Testis (tissue), 3 donors: ENCODE data around the gene FOXK2. TPM values are rescaled to one million over a fixed set of nuclear protein-coding genes. Genes with fewer than 3 reads are reported as not detected.

ENCODE experiments used
- DNase-seq: peaks from one replicate; pipeline ENCODE4 v3.0.0-alpha.2; 2019
- H3K27ac ChIP-seq, 2 donors: fragments of 200-600 bp; sonication (generic); one replicate each; pipeline ENCODE4 v1.5.1; 2019
- H3K27me3 ChIP-seq: fragments of 200-600 bp; sonication (generic); one replicate; pipeline ENCODE4 v1.5.1; 2019
- H3K36me3 ChIP-seq: fragments of 200-600 bp; sonication (generic); one replicate; pipeline ENCODE4 v1.5.1; 2017; ENCODE audit warnings: low read depth; ENCODE audit errors: missing control alignments
- H3K4me1 ChIP-seq: fragments of 200-600 bp; sonication (generic); one replicate; pipeline ENCODE4 v1.5.1; 2019
- H3K4me3 ChIP-seq, 2 donors: fragments of 200-600 bp; sonication (generic); one replicate each; pipeline ENCODE4 v1.5.1; 2017 to 2019
- H3K9me3 ChIP-seq: fragments of 200-600 bp; sonication (generic); one replicate; pipeline ENCODE4 v1.5.1; 2017
- CTCF ChIP-seq, 3 experiments: fragments of 450-650 bp in 2 of 3; fragments of 200-600 bp in 1 of 3; sonication (generic) in 1 of 3; IDR thresholded peaks; one replicate each; pipeline ENCODE4 v1.5.1; 2016 to 2019; ENCODE audit warnings: antibody characterized with exemption in 3 of 3, mild to moderate bottlenecking in 2 of 3, moderate library complexity in 1 of 3
- POLR2A ChIP-seq: fragments of 450-650 bp; IDR thresholded peaks from one replicate; pipeline ENCODE4 v1.6.1; 2017; ENCODE audit warnings: antibody characterized with exemption, mild to moderate bottlenecking, moderate library complexity
- WGBS, 2 donors: methylation state at CpG; one replicate each; pipeline ENCODE4 v1.1.5; 2018; 5-methylcytosine and 5-hydroxymethylcytosine counted together
- intact Hi-C: fragments of 100-400 bp; cut with DNase I; formaldehyde crosslinking; loops from one replicate; pipeline ENCODE4 v1.15.1; 2023; ENCODE audit warnings: low total_unique reads
- polyA plus RNA-seq: library from polyadenylated mRNA; stranded (reverse); fragments of 350-450 nt; fragmentation: Illumina TruSeq; extraction: RNeasy Lipid Tissue Mini Kit (QIAGEN cat#74804); gene quantifications from one replicate; pipeline ENCODE4 v1.2.3, GENCODE V29; 2014; ENCODE audit warnings: low read depth, low replicate concordance; ENCODE audit not compliant: insufficient read depth
- total RNA-seq, 2 donors: library from RNA; depleted of rRNA; stranded (reverse); fragments of >200 nt; gene quantifications; one replicate each; pipeline ENCODE4 v1.2.3, GENCODE V29; 2016

FOXK2 gene
- total and polyA plus RNA-seq, 3 donors from 2014 or later = 85.8 to 95.1 (median 94.3) TPM

DNA sequence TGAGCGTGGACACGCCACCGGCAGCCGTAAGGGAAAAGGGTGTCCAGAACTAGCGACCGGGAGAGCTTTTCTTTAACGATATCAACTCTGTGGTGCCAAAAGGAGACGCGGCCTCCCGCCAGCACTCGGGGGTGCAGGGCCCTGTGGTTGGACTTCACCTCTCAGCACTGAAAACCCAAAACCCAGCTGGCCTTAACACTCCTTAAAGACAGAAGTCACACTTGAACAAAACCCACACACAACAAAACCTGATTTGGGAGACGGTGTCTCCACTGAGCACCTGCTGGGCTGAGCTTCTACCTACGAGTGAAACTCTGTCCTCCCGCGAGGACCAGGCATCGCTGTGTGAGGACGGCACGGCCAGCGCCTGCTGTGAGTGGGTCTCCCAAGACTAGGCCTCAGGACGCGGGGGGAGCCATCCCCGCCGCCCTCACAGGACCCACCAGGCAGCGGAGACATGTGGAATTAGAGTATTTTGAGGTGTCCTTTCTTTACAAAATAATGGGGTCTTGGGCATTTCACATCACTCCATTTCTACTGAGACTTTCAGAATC lies 82.0 kb downstream of the FOXK2 start:
- Histone ChIP-seq H3K4me1 (no peaks in the 10 kb centered on the region), H3K36me3 (no peaks in the 10 kb centered on the region), H3K27me3 (no peaks in the 10 kb centered on the region), H3K4me3 (no peak overlapping the region), H3K27ac (no peak overlapping the region), H3K9me3 (no peaks in the 10 kb centered on the region)
- no peak for DNase-seq
- intact Hi-C loops = no loop called here
- TF ChIP-seq POLR2A (no peak), CTCF (IDR thresholded peaks at IDR 0.05) (no peak)
- 95 to 99% methylated on average over 18 to 24 of the region's 24 CpGs for WGBS, 2 donors

- Histone ChIP-seq H3K27me3 (no peaks in the 10 kb centered on the region), H3K4me1 (no peaks in the 10 kb centered on the region), H3K27ac (no peak overlapping the region), H3K36me3 (no peaks in the 10 kb centered on the region), H3K9me3 (no peaks in the 10 kb centered on the region), H3K4me3 (no peak overlapping the region)
- no peak for TF ChIP-seq POLR2A
- no peak for TF ChIP-seq CTCF (IDR thresholded peaks at IDR 0.05)
- intact Hi-C loops = no loop called here
- 82 to 90% methylated on average over 14 to 21 of the region's 21 CpGs for WGBS, 2 donors
- no peak for DNase-seq
Measured at GRCh38 chr17:82602487-82602886, 83.0 kb downstream of the FOXK2 start.

DNA sequence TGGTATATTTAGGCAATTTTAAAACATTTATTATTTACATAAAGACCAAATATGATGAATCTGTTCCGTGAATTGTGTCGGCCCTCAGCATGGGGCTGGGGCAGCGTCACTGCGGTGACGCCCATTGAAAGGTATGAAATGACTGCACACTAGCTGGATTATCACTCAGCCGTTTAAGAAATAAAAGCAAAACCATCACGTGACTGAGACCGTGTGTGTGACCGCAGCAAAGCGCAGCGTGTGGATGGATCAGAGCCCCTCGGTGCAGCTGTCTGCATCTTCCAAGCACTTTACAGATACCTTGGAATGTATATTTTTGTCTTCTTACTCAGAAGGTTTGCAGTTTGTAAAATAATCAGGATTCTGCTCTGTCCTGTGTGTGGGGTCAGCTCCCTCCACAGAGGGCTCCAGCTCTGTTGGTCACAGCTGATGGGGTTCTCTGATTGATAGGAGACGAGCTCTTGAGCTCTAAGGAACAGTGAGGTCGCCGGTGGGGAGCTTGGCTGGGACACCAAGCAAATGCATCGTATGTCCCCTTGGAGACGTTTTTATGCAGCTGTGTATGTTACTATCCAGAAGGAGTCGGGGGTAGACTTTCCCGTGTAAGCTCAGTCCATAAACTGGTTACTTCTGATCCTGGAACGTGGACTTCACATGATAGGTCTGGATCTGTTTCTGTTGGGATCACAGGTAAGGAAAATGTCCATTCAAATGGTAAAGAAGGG lies 83.6 kb downstream of the FOXK2 start:
- 89 to 91% methylated on average over 20 of the region's 20 CpGs for WGBS, 2 donors

DNA sequence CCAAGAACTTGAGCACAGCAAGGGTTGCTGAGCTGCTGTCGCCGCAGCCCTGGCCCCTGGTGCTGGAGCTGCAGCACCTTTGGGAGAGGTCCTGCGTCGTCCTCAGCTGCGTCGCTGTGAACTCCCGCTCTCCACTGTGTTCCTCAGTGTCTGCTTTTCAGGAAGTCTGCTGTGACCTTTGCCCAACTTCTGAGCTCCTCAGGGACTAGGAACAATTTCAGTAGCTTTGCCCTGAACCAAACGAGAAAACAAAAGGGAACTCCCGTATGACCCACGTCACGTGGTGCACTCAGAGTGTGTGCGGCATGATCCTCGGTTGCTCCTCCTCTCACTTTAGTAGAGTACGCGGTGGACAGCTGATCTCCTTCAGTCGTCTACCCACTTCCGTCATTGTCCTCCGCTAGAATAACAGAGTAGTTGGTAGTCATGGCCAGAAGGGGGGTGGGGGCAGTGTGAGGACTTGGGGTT lies 84.5 kb downstream of the FOXK2 start:
- H3K4me3 ChIP-seq = no peak overlapping the region
- H3K27me3 ChIP-seq = no peaks in the 10 kb centered on the region
- H3K9me3 ChIP-seq = no peaks in the 10 kb centered on the region
- no peak for TF ChIP-seq POLR2A
- no peak for TF ChIP-seq CTCF (IDR thresholded peaks at IDR 0.05)
- H3K27ac ChIP-seq = peak overlapping the region in 1 of 2 donors; percentile 45
- intact Hi-C loops = no loop called here
- DNase-seq = peak; percentile 73
- no peaks in the 10 kb centered on the region for H3K4me1 ChIP-seq
- 60% methylated on average over 18 of the region's 18 CpGs for WGBS, 2 donors
- H3K36me3 ChIP-seq = no peaks in the 10 kb centered on the region

More for the DNA sequence above, 83.6 kb downstream of the FOXK2 start:
- H3K27me3 ChIP-seq = no peaks in the 10 kb centered on the region
- no peak overlapping the region for H3K4me3 ChIP-seq
- no peaks in the 10 kb centered on the region for H3K9me3 ChIP-seq
- DNase-seq = no peak
- H3K4me1 ChIP-seq = no peaks in the 10 kb centered on the region
- intact Hi-C loops = no loop called here
- H3K36me3 ChIP-seq = no peaks in the 10 kb centered on the region
- H3K27ac ChIP-seq = peak overlapping the region in 1 of 2 donors; percentile 45
- TF ChIP-seq CTCF (IDR thresholded peaks at IDR 0.05) (no peak), POLR2A (no peak)

DNA sequence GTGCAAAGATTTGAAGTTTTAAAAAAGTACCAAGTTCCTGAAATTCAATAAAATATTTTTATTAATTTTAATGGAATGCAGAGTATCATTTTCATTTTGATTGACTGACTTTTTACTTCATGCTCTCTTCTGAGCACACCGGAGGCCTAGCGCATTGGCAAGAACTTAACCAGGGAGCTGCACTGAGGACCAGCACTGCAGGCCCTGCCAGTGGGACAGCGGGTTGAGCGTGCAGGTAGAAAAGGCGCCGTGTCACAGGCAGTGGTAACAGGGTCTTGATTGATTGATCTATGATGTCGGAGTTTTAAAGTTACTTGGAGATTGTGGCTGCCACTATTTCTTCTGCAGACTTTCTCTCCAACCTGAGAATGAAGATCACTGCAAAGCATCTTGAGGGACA lies 85.0 kb downstream of the FOXK2 start:
- Histone ChIP-seq H3K27me3 (no peaks in the 10 kb centered on the region), H3K4me3 (no peak overlapping the region), H3K4me1 (no peaks in the 10 kb centered on the region), H3K27ac (no peak overlapping the region), H3K36me3 (no peaks in the 10 kb centered on the region), H3K9me3 (no peaks in the 10 kb centered on the region)
- WGBS, 2 donors = 96 to 98% methylated on average over 7 of the region's 7 CpGs
- intact Hi-C loops = no loop called here
- no peak for TF ChIP-seq POLR2A
- no peak for TF ChIP-seq CTCF (IDR thresholded peaks at IDR 0.05)
- DNase-seq = no peak
